ENCODE results near the gene FHIP2A. TPM values are rescaled to one million over a fixed set of nuclear protein-coding genes. Genes with fewer than 3 reads are reported as not detected.
"Not testable (repeated sequence)": the region's sequence is repeated elsewhere in the genome, so short reads cannot be mapped to it uniquely, and the experiment has no call there.

The FHIP2A gene, protein sequence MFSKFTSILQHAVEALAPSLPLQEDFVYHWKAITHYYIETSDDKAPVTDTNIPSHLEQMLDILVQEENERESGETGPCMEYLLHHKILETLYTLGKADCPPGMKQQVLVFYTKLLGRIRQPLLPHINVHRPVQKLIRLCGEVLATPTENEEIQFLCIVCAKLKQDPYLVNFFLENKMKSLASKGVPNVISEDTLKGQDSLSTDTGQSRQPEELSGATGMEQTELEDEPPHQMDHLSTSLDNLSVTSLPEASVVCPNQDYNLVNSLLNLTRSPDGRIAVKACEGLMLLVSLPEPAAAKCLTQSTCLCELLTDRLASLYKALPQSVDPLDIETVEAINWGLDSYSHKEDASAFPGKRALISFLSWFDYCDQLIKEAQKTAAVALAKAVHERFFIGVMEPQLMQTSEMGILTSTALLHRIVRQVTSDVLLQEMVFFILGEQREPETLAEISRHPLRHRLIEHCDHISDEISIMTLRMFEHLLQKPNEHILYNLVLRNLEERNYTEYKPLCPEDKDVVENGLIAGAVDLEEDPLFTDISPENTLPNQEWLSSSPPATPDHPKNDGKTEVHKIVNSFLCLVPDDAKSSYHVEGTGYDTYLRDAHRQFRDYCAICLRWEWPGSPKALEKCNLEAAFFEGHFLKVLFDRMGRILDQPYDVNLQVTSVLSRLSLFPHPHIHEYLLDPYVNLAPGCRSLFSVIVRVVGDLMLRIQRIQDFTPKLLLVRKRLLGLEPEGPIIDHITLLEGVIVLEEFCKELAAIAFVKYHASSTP
- total RNA-seq: 10 to 100 TPM in 1 of 2 experiments, 1 to 10 TPM in 1; 8.7 to 11.4 TPM

DNA sequence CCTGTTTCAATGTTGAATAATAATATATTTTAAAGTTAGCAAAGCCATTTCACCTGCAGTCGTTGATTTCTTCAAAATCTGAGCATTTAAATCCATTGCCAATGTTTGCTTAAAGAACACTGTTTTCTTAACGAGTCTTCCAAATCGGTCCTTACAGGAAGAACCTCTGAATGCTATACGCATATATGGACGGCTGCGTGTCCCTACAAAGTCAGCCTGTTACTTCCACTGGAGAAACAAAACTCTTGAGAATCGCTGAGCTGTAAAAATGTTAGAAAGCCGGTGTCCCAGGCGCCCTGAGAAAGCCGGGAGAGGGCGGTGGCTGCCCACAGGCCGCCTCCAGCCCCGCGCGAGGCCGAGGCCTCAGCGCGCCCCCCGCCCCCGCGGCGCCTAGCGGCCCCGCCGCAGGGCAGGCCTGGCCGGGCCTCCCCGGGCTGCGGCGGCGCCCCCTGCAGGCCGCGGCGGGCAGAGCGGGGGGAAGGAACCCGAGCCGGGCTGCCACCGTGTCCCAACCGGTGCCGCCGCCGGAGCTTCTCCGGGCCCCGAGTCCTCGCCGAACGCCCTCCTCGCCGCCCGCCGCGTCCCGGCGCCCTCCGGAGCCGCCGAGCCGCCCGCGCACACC lies at the start of gene FHIP2A:
Gene FHIP2A (plus strand): TSS at position 488 of the 622 bp plus-strand sequence. CDS start 299 bp downstream, outside the sequence.
- intact Hi-C loops (cut with micrococcal nuclease): loop anchor here (1.0 to 5.0 kb wide), 5 partner anchors 117 to 969 kb away; partner anchors contain the start of genes ATRNL1, CCDC186, DCLRE1A and NHLRC2
- Mint-ChIP-seq H3K4me1 (ENCODE audit: low read depth) (peaks cover 29% of the 10 kb centered on the region), H3K36me3 (ENCODE audit: low read depth) (peaks cover 2% of the 10 kb centered on the region), H3K27me3 (ENCODE audit: low read depth) (no peaks in the 10 kb centered on the region), H3K9me3 (no peaks in the 10 kb centered on the region), H3K27ac (peak within 1 kb of the TSS; percentile 83), H3K4me3 (peak within 1 kb of the TSS; percentile 89)
- CTCF ChIA-PET: interaction anchor here (0.8 to 2.3 kb wide), 20 partner anchors 8 to 518 kb away, joined by 3 to 10 read pairs (median 4); partner anchors contain the start of gene TRUB1
- peak; percentile 80 for DNase-seq

GRCh38 chr10:114772496-114773196 lies 48.9 kb upstream of the FHIP2A start:
- H3K4me1 Mint-ChIP-seq (ENCODE audit: low read depth): peaks cover 2% of the 10 kb centered on the region
- H3K27me3 Mint-ChIP-seq (ENCODE audit: low read depth): peaks cover 20% of the 10 kb centered on the region
- CTCF ChIA-PET: no interaction called here
- H3K27ac Mint-ChIP-seq: no peak overlapping the region
- DNase-seq: no peak
- no peak overlapping the region for H3K4me3 Mint-ChIP-seq
- intact Hi-C loops (cut with micrococcal nuclease): no loop called here
- no peaks in the 10 kb centered on the region for H3K9me3 Mint-ChIP-seq
- H3K36me3 Mint-ChIP-seq (ENCODE audit: low read depth): no peaks in the 10 kb centered on the region

- H3K27ac Mint-ChIP-seq: no peak overlapping the region
- H3K4me1 Mint-ChIP-seq (ENCODE audit: low read depth): peaks cover 2% of the 10 kb centered on the region
- peaks cover 20% of the 10 kb centered on the region for H3K27me3 Mint-ChIP-seq (ENCODE audit: low read depth)
- no peaks in the 10 kb centered on the region for H3K9me3 Mint-ChIP-seq
- no peak for DNase-seq
- no peak overlapping the region for H3K4me3 Mint-ChIP-seq
- intact Hi-C loops (cut with micrococcal nuclease): no loop called here
- no peaks in the 10 kb centered on the region for H3K36me3 Mint-ChIP-seq (ENCODE audit: low read depth)
- CTCF ChIA-PET: no interaction called here
These were observed 48.4 kb upstream of the FHIP2A start for GRCh38 chr10:114773197-114773532.

DNA sequence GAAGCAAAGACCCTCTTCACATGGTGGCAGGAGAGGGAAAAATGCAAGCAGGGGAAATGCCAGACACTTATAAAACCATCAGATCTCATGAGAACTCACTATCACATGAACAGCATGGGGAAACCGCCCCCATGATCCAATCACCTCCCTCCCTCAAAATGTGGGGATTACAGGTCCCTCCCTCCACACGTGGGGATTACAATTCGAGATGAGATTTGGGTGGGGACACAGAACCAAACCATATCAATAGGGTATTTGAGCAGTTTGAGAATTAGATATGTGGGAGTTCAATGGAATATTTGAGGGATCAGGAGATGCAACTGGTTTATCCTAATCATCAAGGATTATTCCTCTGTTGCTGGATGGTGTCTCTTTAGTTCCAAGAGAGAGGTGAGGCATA lies 46.5 kb upstream of the FHIP2A start:
- H3K36me3 Mint-ChIP-seq (ENCODE audit: low read depth); H3K27ac Mint-ChIP-seq; H3K4me1 Mint-ChIP-seq (ENCODE audit: low read depth); DNase-seq; CTCF ChIA-PET; H3K9me3 Mint-ChIP-seq; intact Hi-C loops (cut with micrococcal nuclease); H3K4me3 Mint-ChIP-seq: not testable (repeated sequence)
- peaks cover 16% of the 10 kb centered on the region for H3K27me3 Mint-ChIP-seq (ENCODE audit: low read depth)

DNA sequence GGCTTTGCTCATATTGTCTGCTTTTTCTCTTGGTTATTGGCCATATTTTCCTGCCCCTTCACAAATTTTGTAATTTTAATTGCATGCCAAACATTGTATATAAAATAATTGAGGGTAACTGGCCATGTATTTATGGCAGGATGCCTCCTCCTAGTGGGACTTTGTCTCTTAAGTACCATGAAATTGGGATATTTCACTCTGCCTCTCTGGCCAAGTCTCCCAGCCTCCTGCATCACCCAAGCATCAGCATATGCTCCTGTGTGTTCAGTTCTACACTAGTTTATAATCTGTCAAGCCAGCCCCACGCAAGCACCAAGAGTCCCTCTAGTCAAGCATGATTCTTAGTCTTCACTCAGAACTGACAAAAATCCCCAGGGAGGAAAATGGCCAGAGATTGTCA lies 44.2 kb upstream of the FHIP2A start:
- no peaks in the 10 kb centered on the region for H3K36me3 Mint-ChIP-seq (ENCODE audit: low read depth)
- H3K4me1 Mint-ChIP-seq (ENCODE audit: low read depth): peaks cover 2% of the 10 kb centered on the region
- intact Hi-C loops (cut with micrococcal nuclease): no loop called here
- no peaks in the 10 kb centered on the region for H3K9me3 Mint-ChIP-seq
- CTCF ChIA-PET: interaction anchor here (0.6 kb wide), 1 partner anchor 9 kb away, joined by 3 read pairs; no protein-coding TSS in a partner anchor
- H3K27ac Mint-ChIP-seq: no peak overlapping the region
- no peak overlapping the region for H3K4me3 Mint-ChIP-seq
- H3K27me3 Mint-ChIP-seq (ENCODE audit: low read depth): peaks cover 11% of the 10 kb centered on the region
- DNase-seq: no peak

GRCh38 chr10:114779803-114780576 lies 41.6 kb upstream of the FHIP2A start:
- peaks cover 2% of the 10 kb centered on the region for H3K4me1 Mint-ChIP-seq (ENCODE audit: low read depth)
- no peak overlapping the region for H3K4me3 Mint-ChIP-seq
- H3K27me3 Mint-ChIP-seq (ENCODE audit: low read depth): peaks cover 10% of the 10 kb centered on the region
- DNase-seq: no peak
- H3K36me3 Mint-ChIP-seq (ENCODE audit: low read depth): no peaks in the 10 kb centered on the region
- H3K27ac Mint-ChIP-seq: no peak overlapping the region
- intact Hi-C loops (cut with micrococcal nuclease): no loop called here
- CTCF ChIA-PET: interaction anchor here (1.3 to 1.6 kb wide), 2 partner anchors 230 to 477 kb away, joined by 3 to 5 read pairs; no protein-coding TSS in a partner anchor
- no peaks in the 10 kb centered on the region for H3K9me3 Mint-ChIP-seq

DNA sequence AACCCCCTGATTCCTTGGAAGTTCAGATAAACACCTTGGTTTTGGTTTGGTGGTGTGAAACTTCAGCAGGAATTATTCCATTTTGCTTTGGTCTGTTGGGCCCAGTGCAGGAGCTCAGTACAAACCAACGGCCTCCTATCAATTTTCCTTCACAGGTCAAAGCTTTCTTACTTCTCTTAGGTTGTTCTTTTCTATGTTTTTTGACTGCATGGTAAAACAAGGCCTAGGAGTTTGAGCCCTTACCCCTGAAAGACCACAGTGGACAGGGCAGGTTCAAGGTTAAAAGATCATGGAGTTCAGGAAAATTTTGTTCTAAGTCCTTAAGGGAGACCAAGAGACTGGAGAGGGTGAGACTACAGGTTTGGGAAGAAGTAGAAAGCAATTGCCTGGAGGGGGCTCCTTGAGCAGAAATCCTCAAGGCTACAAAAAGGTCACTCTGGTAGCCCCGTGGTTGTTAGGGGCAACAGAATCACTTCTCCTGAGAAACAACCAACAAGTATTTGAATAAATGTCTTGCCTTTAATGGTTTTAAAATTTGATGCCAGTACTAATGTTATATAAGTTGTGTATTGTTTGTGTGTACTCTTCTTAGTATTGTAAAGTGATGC lies 40.9 kb upstream of the FHIP2A start:
- no peaks in the 10 kb centered on the region for H3K36me3 Mint-ChIP-seq (ENCODE audit: low read depth)
- no peak for DNase-seq
- no peaks in the 10 kb centered on the region for H3K9me3 Mint-ChIP-seq
- H3K4me1 Mint-ChIP-seq (ENCODE audit: low read depth): peaks cover 2% of the 10 kb centered on the region
- H3K27me3 Mint-ChIP-seq (ENCODE audit: low read depth): peaks cover 8% of the 10 kb centered on the region
- intact Hi-C loops (cut with micrococcal nuclease): no loop called here
- no peak overlapping the region for H3K27ac Mint-ChIP-seq
- CTCF ChIA-PET: interaction anchor here (1.3 kb wide), 1 partner anchor 230 kb away, joined by 3 read pairs; no protein-coding TSS in a partner anchor
- no peak overlapping the region for H3K4me3 Mint-ChIP-seq

- Mint-ChIP-seq H3K36me3 (ENCODE audit: low read depth) (no peaks in the 10 kb centered on the region), H3K27ac (no peak overlapping the region), H3K4me1 (ENCODE audit: low read depth) (peaks cover 2% of the 10 kb centered on the region), H3K9me3 (no peaks in the 10 kb centered on the region), H3K4me3 (no peak overlapping the region), H3K27me3 (ENCODE audit: low read depth) (peaks cover 5% of the 10 kb centered on the region)
- CTCF ChIA-PET: interaction anchor here (4.9 kb wide), 1 partner anchor 231 kb away, joined by 45 read pairs; no protein-coding TSS in a partner anchor
- intact Hi-C loops (cut with micrococcal nuclease): no loop called here
- DNase-seq: no peak
These were observed 38.9 kb upstream of the FHIP2A start for GRCh38 chr10:114782666-114783065.

DNA sequence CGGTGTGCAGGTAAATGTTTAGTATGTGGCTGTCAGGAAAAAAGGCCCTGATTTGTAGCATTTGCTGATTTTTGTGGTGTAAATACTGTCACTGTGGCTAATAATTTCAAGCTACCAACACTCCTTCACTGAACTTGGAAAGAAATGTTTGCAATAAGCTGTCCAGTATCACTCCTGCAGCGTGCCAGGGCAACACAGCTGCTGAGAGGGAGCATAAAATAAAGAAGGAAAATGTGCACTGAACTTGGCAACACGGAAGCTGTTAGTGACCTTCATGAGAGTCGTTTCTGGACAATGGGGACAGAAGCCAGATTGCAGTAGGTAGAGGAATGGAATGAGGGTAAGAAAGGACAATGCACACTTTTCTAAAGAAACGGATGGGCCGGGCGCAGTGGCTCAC lies 37.9 kb upstream of the FHIP2A start:
- no peak for DNase-seq
- Mint-ChIP-seq H3K27ac (no peak overlapping the region), H3K4me1 (ENCODE audit: low read depth) (peaks cover 2% of the 10 kb centered on the region), H3K4me3 (no peak overlapping the region), H3K36me3 (ENCODE audit: low read depth) (no peaks in the 10 kb centered on the region), H3K9me3 (no peaks in the 10 kb centered on the region), H3K27me3 (ENCODE audit: low read depth) (peaks cover 3% of the 10 kb centered on the region)
- intact Hi-C loops (cut with micrococcal nuclease): no loop called here
- CTCF ChIA-PET: interaction anchor here (0.9 to 4.9 kb wide), 2 partner anchors 232 to 480 kb away, joined by 3 to 45 read pairs; no protein-coding TSS in a partner anchor

- H3K36me3 Mint-ChIP-seq (ENCODE audit: low read depth); H3K4me1 Mint-ChIP-seq (ENCODE audit: low read depth); H3K4me3 Mint-ChIP-seq; H3K27me3 Mint-ChIP-seq (ENCODE audit: low read depth); H3K27ac Mint-ChIP-seq; H3K9me3 Mint-ChIP-seq; DNase-seq: not testable (repeated sequence)
- CTCF ChIA-PET: interaction anchor here (0.7 to 4.9 kb wide), 14 partner anchors 8 to 483 kb away, joined by 3 to 45 read pairs (median 4); no protein-coding TSS in a partner anchor
- intact Hi-C loops (cut with micrococcal nuclease): loop anchor here (1.0 to 2.0 kb wide), 4 partner anchors 83 to 482 kb away; no protein-coding TSS in a partner anchor
These were observed 35.1 kb upstream of the FHIP2A start for GRCh38 chr10:114786492-114786891.

DNA sequence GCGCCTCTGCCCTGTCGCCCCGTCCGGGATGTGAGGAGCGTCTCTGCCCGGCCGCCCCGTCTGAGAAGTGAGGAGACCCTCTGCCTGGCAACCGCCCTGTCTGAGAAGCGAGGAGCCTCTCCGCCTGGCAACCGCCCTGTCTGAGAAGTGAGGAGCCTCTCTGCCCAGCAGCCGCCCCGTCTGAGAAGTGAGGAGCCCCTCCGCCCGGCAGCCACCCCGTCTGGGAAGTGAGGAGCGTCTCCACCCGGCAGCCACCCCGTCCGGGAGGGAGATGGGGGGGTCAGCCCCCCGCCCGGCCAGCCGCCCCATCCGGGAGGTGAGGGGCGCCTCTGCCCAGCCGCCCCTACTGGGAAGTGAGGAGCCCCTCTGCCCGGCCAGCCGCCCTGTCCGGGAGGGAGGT lies 34.4 kb upstream of the FHIP2A start:
- CTCF ChIA-PET: interaction anchor here (1.0 to 4.9 kb wide), 5 partner anchors 23 to 315 kb away, joined by 4 to 45 read pairs (median 6); no protein-coding TSS in a partner anchor
- not testable (repeated sequence) for H3K4me3 Mint-ChIP-seq; H3K27ac Mint-ChIP-seq; DNase-seq; H3K27me3 Mint-ChIP-seq (ENCODE audit: low read depth); H3K4me1 Mint-ChIP-seq (ENCODE audit: low read depth); H3K9me3 Mint-ChIP-seq; H3K36me3 Mint-ChIP-seq (ENCODE audit: low read depth)
- intact Hi-C loops (cut with micrococcal nuclease): loop anchor here (2.0 kb wide), 1 partner anchor 316 kb away; no protein-coding TSS in a partner anchor
